Hepatocyte (in vitro differentiated cells): ENCODE results near the gene ANKHD1. TPM values are rescaled to one million over a fixed set of nuclear protein-coding genes. Genes with fewer than 3 reads are reported as not detected.

Experiments used
- DNase-seq: peaks from one replicate; pipeline ENCODE4 v3.0.0-alpha.2; 2016; ENCODE audit warnings: low spot score
- H2AFZ ChIP-seq: fragments of 200-600 bp; sonication (generic); 2 replicates; pipeline ENCODE4 v1.6.0; 2016; ENCODE audit warnings: antibody characterized with exemption, mild to moderate bottlenecking
- H3K27ac ChIP-seq: fragments of 200-600 bp; sonication (generic); 2 replicates; pipeline ENCODE4 v1.5.1; 2016; ENCODE audit warnings: mild to moderate bottlenecking
- H3K27me3 ChIP-seq: fragments of 200-600 bp; sonication (generic); 2 replicates; pipeline ENCODE4 v1.6.1; 2016
- H3K36me3 ChIP-seq: fragments of 200-600 bp; sonication (generic); replicated peaks from 2 replicates; pipeline ENCODE4 v1.5.1; 2016; ENCODE audit warnings: low read depth; ENCODE audit not compliant: insufficient read depth
- H3K4me1 ChIP-seq: fragments of 200-600 bp; sonication (generic); 2 replicates; pipeline ENCODE4 v1.5.1; 2016; ENCODE audit warnings: mild to moderate bottlenecking, moderate library complexity; ENCODE audit not compliant: insufficient read depth
- H3K4me2 ChIP-seq: fragments of 200-600 bp; sonication (generic); 2 replicates; pipeline ENCODE4 v1.6.0; 2016
- H3K4me3 ChIP-seq: fragments of 200-600 bp; sonication (generic); 2 replicates; pipeline ENCODE4 v1.5.1; 2016; ENCODE audit warnings: mild to moderate bottlenecking
- H3K79me2 ChIP-seq: fragments of 200-600 bp; sonication (generic); 2 replicates; pipeline ENCODE4 v1.6.0; 2017; ENCODE audit warnings: mild to moderate bottlenecking
- H3K9me2 ChIP-seq: fragments of 200-600 bp; sonication (generic); replicated peaks from 2 replicates; pipeline ENCODE4 v1.6.0; 2017; ENCODE audit warnings: mild to moderate bottlenecking; ENCODE audit not compliant: insufficient read depth
- H3K9me3 ChIP-seq: fragments of 200-600 bp; sonication (generic); 2 replicates; pipeline ENCODE4 v1.5.1; 2016; ENCODE audit warnings: low read depth, mild to moderate bottlenecking
- H4K20me1 ChIP-seq: fragments of 200-600 bp; sonication (generic); 2 replicates; pipeline ENCODE4 v1.6.0; 2016; ENCODE audit warnings: mild to moderate bottlenecking; ENCODE audit not compliant: insufficient read depth, poor library complexity, severe bottlenecking
- CTCF ChIP-seq: fragments of 200-600 bp; sonication (generic); IDR thresholded peaks from 2 replicates; pipeline ENCODE4 v1.5.1; 2016; ENCODE audit warnings: antibody characterized with exemption, mild to moderate bottlenecking; ENCODE audit not compliant: poor library complexity
- EZH2 ChIP-seq: fragments of 200-600 bp; sonication (generic); IDR thresholded peaks from 2 replicates; pipeline ENCODE4 v1.6.1; 2016; ENCODE audit warnings: antibody characterized with exemption, mild to moderate bottlenecking, borderline replicate concordance
- EZH2phosphoT487 ChIP-seq: fragments of 200-600 bp; sonication (generic); IDR thresholded peaks from one replicate; pipeline ENCODE4 v1.6.1; 2018; ENCODE audit warnings: antibody characterized with exemption, mild to moderate bottlenecking, low read depth, moderate library complexity; ENCODE audit not compliant: unreplicated experiment, severe bottlenecking
- WGBS: methylation state at CpG from one replicate; pipeline ENCODE4 v1.1.6; 2016; ENCODE audit warnings: low lambda C conversion rate; ENCODE audit errors: missing lambda C conversion rate; 5-methylcytosine and 5-hydroxymethylcytosine counted together
- polyA plus RNA-seq: library from polyadenylated mRNA; unstranded; fragments of >200 nt; fragmentation: Nextera tagmentation; extraction: Ambion mirVana; gene quantifications from 2 replicates; pipeline ENCODE4 v1.2.1, GENCODE V29; 2016
- total RNA-seq: library from RNA; depleted of rRNA; stranded (reverse); fragments of >200 nt; gene quantifications from 2 replicates; pipeline ENCODE4 v1.2.3, GENCODE V29; 2014

The ANKHD1 gene
- total and polyA plus RNA-seq, 2 experiments from 2014 or later: 53.6 to 70.7 TPM

- peak overlapping the region; percentile 72 for H3K4me2 ChIP-seq
- peak overlapping the region; percentile 44 for H3K4me3 ChIP-seq
- DNase-seq: peak; percentile 79
- peaks cover 18% of the 10 kb centered on the region for H3K4me1 ChIP-seq
- H4K20me1 ChIP-seq: peaks cover 49% of the 10 kb centered on the region
- H3K36me3 ChIP-seq: no peaks in the 10 kb centered on the region
- TF ChIP-seq EZH2phosphoT487 (no peak), CTCF (no peak), EZH2 (no peak)
- no peaks in the 10 kb centered on the region for H3K9me2 ChIP-seq
- H3K79me2 ChIP-seq: peaks cover 68% of the 10 kb centered on the region
- 7% methylated on average over 36 of the region's 36 CpGs for WGBS
- H3K27me3 ChIP-seq: no peaks in the 10 kb centered on the region
- H3K9me3 ChIP-seq: no peaks in the 10 kb centered on the region
- H2AFZ ChIP-seq: peak overlapping the region; percentile 15
- peak overlapping the region; percentile 92 for H3K27ac ChIP-seq
Measured at GRCh38 chr5:140402258-140403074, 833 bp downstream of the ANKHD1 start.

GRCh38 chr5:140403613-140404012 is 2.0 kb downstream of the ANKHD1 start:
- WGBS: 73% methylated on average over 5 of the region's 5 CpGs
- H4K20me1 ChIP-seq: peaks cover 60% of the 10 kb centered on the region
- no peak for TF ChIP-seq CTCF
- no peak for TF ChIP-seq EZH2phosphoT487
- no peak for TF ChIP-seq EZH2
- peaks cover 77% of the 10 kb centered on the region for H3K79me2 ChIP-seq
- no peaks in the 10 kb centered on the region for H3K9me3 ChIP-seq
- peak overlapping the region; percentile 72 for H3K4me2 ChIP-seq
- H3K4me3 ChIP-seq: peak overlapping the region; percentile 44
- H3K36me3 ChIP-seq: no peaks in the 10 kb centered on the region
- no peaks in the 10 kb centered on the region for H3K27me3 ChIP-seq
- no peaks in the 10 kb centered on the region for H3K9me2 ChIP-seq
- H3K4me1 ChIP-seq: peaks cover 19% of the 10 kb centered on the region
- H2AFZ ChIP-seq: no peak overlapping the region
- H3K27ac ChIP-seq: no peak overlapping the region
- DNase-seq: no peak

- Histone ChIP-seq H3K9me2 (no peaks in the 10 kb centered on the region), H3K9me3 (no peaks in the 10 kb centered on the region), H4K20me1 (peaks cover 96% of the 10 kb centered on the region), H3K27ac (no peak overlapping the region), H3K36me3 (no peaks in the 10 kb centered on the region), H3K4me2 (no peak overlapping the region), H3K4me3 (no peak overlapping the region), H3K79me2 (peaks cover 100% of the 10 kb centered on the region), H3K27me3 (no peaks in the 10 kb centered on the region), H3K4me1 (peaks cover 14% of the 10 kb centered on the region), H2AFZ (no peak overlapping the region)
- WGBS: 78% methylated on average over 4 of the region's 4 CpGs
- TF ChIP-seq EZH2 (no peak), EZH2phosphoT487 (no peak), CTCF (no peak)
- DNase-seq: no peak
Measured at GRCh38 chr5:140408750-140409241, 7.2 kb downstream of the ANKHD1 start.
